ENCODE data around the gene PLAU. TPM values are rescaled to one million over a fixed set of nuclear protein-coding genes. Genes with fewer than 3 reads are reported as not detected.
A peak's percentile ranks its signal among the peaks of the same experiment; 100 is the strongest.

The PLAU gene
- total and polyA plus RNA-seq, 9 of the 15 experiments (the other 6 are each of a cell fraction or from before 2014, with no cell fraction given) = 2.1 to 16.9 (median 3.3) TPM

DNA sequence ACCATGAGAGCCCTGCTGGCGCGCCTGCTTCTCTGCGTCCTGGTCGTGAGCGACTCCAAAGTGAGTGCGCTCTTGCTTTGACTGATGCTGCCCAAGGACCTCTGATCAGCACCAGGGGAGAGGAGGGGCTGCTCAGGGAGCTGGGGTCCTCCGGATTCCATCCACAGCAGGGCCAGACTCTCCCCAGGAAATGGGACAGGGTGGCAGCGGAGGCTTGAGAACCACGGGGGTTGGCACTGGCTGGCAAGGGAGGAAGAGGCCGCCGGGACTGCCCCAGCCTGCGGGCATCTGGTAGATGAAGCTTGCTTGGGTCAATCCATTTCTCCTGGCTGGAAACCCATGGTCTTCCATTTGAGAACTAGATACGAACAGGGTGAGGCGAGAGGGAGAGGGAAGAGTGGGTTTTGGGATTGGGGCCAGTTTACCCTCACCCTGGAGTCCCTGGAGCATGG is 647 bp downstream of the PLAU start (continued):
- TF ChIP-seq, protein P1, sequence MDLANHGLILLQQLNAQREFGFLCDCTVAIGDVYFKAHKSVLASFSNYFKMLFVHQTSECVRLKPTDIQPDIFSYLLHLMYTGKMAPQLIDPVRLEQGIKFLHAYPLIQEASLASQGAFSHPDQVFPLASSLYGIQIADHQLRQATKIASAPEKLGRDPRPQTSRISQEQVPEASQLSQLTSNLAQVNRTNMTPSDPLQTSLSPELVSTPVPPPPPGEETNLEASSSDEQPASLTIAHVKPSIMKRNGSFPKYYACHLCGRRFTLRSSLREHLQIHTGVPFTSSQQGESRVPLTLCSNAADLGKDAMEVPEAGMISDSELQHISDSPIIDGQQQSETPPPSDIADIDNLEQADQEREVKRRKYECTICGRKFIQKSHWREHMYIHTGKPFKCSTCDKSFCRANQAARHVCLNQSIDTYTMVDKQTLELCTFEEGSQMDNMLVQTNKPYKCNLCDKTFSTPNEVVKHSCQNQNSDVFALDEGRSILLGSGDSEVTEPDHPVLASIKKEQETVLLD (IDR thresholded peaks at IDR 0.05) = 0 out of 2 replicates have a peak, but pooled peaks have one; percentile 25
- TF ChIP-seq, protein P2, sequence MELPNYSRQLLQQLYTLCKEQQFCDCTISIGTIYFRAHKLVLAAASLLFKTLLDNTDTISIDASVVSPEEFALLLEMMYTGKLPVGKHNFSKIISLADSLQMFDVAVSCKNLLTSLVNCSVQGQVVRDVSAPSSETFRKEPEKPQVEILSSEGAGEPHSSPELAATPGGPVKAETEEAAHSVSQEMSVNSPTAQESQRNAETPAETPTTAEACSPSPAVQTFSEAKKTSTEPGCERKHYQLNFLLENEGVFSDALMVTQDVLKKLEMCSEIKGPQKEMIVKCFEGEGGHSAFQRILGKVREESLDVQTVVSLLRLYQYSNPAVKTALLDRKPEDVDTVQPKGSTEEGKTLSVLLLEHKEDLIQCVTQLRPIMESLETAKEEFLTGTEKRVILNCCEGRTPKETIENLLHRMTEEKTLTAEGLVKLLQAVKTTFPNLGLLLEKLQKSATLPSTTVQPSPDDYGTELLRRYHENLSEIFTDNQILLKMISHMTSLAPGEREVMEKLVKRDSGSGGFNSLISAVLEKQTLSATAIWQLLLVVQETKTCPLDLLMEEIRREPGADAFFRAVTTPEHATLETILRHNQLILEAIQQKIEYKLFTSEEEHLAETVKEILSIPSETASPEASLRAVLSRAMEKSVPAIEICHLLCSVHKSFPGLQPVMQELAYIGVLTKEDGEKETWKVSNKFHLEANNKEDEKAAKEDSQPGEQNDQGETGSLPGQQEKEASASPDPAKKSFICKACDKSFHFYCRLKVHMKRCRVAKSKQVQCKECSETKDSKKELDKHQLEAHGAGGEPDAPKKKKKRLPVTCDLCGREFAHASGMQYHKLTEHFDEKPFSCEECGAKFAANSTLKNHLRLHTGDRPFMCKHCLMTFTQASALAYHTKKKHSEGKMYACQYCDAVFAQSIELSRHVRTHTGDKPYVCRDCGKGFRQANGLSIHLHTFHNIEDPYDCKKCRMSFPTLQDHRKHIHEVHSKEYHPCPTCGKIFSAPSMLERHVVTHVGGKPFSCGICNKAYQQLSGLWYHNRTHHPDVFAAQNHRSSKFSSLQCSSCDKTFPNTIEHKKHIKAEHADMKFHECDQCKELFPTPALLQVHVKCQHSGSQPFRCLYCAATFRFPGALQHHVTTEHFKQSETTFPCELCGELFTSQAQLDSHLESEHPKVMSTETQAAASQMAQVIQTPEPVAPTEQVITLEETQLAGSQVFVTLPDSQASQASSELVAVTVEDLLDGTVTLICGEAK (IDR thresholded peaks at IDR 0.05) = peak; percentile 36; the same call in 1 of the 2 replicates
- TF ChIP-seq, protein P2 (CRISPR knock-in tag; IDR thresholded peaks at IDR 0.05) = no peak
- TF ChIP-seq ZNF589 (CRISPR knock-in tag; IDR thresholded peaks at IDR 0.05; ENCODE audit: low read depth) = 0 out of 2 replicates have a peak, but pooled peaks have one; percentile 6
- TF ChIP-seq TEAD4 (IDR thresholded peaks at IDR 0.05; ENCODE audit: low read length) = no peak
- peak; percentile 53; the same call in 1 of the 2 replicates for TF ChIP-seq TEAD4 (CRISPR knock-in tag; IDR thresholded peaks at IDR 0.05; ENCODE audit: borderline replicate concordance)
- TF ChIP-seq GTF2E2 (tag; IDR thresholded peaks at IDR 0.05) = no peak
- TF ChIP-seq SMARCE1 (IDR thresholded peaks at IDR 0.05) = 0 out of 2 replicates have a peak, but pooled peaks have one; percentile 29

Data from K562 (cell line).